Testis (tissue), 2 donors: ENCODE measurements around the gene SCMH1.

Source experiments
- POLR2A ChIP-seq: fragments of 450-650 bp; IDR thresholded peaks from one replicate; pipeline ENCODE4 v1.6.1; 2017; ENCODE audit warnings: antibody characterized with exemption, mild to moderate bottlenecking, moderate library complexity
- TF ChIP-seq, protein P1 (sequence below), 3 experiments: fragments of 450-650 bp in 2 of 3; fragments of 200-600 bp in 1 of 3; sonication (generic) in 1 of 3; IDR thresholded peaks; one replicate each; pipeline ENCODE4 v1.5.1; 2016 to 2019; ENCODE audit warnings: antibody characterized with exemption in 3 of 3, mild to moderate bottlenecking in 2 of 3, moderate library complexity in 1 of 3

DNA sequence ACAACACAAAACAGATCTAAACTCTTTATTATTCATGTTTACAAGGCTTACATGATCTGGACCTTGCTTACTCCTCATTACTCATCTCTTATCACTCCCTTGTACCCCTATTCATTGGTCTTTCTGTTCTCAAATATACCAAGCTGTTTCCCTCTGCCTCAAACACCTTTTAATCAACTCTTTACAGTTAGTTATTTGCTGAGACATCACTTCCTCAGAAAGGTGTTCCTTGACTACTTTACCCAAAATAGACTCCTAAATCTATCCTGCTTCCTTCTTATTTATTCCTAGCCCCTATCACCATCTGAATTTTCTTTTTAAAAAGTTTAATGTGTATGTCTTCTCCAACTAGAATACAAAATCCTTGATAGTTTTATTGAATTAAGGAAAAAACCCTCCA is 120.0 kb downstream of the SCMH1 start:
- TF ChIP-seq, protein P1, sequence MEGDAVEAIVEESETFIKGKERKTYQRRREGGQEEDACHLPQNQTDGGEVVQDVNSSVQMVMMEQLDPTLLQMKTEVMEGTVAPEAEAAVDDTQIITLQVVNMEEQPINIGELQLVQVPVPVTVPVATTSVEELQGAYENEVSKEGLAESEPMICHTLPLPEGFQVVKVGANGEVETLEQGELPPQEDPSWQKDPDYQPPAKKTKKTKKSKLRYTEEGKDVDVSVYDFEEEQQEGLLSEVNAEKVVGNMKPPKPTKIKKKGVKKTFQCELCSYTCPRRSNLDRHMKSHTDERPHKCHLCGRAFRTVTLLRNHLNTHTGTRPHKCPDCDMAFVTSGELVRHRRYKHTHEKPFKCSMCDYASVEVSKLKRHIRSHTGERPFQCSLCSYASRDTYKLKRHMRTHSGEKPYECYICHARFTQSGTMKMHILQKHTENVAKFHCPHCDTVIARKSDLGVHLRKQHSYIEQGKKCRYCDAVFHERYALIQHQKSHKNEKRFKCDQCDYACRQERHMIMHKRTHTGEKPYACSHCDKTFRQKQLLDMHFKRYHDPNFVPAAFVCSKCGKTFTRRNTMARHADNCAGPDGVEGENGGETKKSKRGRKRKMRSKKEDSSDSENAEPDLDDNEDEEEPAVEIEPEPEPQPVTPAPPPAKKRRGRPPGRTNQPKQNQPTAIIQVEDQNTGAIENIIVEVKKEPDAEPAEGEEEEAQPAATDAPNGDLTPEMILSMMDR (IDR thresholded peaks at IDR 0.05): no peak
- no peak for TF ChIP-seq POLR2A
